DND-41 (cell line): ENCODE results near the gene SCTR.

ENCODE experiments used
- ATAC-seq: fragments of 200-7000 bp; cut with Tn5 transposase; 3 replicates; pipeline ENCODE4 v1.9.1; 2021; ENCODE audit warnings: low read depth; ENCODE audit not compliant: insufficient read depth
- DNase-seq: peaks from one replicate; pipeline ENCODE4 v3.0.0-alpha.2; 2020
- H2AFZ ChIP-seq: 2 replicates; pipeline ENCODE4 v1.6.0; 2012; ENCODE audit warnings: low read depth, low read length
- H3K27ac ChIP-seq: 2 replicates; pipeline ENCODE4 v1.5.1; 2012; ENCODE audit warnings: low read length, inconsistent platforms
- H3K27me3 ChIP-seq: fragments of 200-600 bp; sonication (generic); 2 replicates; pipeline ENCODE4 v1.6.0; 2012; ENCODE audit warnings: low read length, mild to moderate bottlenecking, inconsistent platforms; ENCODE audit not compliant: insufficient read depth, poor library complexity
- H3K36me3 ChIP-seq: 2 replicates; pipeline ENCODE4 v1.5.1; 2012; ENCODE audit warnings: low read length, inconsistent platforms; ENCODE audit not compliant: insufficient read depth
- H3K4me1 ChIP-seq: 2 replicates; pipeline ENCODE4 v1.5.1; 2012; ENCODE audit warnings: mild to moderate bottlenecking, low read length; ENCODE audit not compliant: insufficient read depth
- H3K4me2 ChIP-seq: 2 replicates; pipeline ENCODE4 v1.6.0; 2012; ENCODE audit warnings: mild to moderate bottlenecking, moderate library complexity, low read length, inconsistent platforms; ENCODE audit not compliant: insufficient read depth
- H3K4me3 ChIP-seq, 2 experiments: fragments of 200-600 bp in 1 of 2; shearing (Covaris generic) in 1 of 2; 2 replicates each; pipeline ENCODE4 v1.5.1; 2012 to 2016; ENCODE audit warnings: inconsistent platforms in 2 of 2, low read length in 2 of 2, mild to moderate bottlenecking in 2 of 2, low read depth in 1 of 2, moderate library complexity in 1 of 2
- H3K79me2 ChIP-seq: 2 replicates; pipeline ENCODE4 v1.6.0; 2012; ENCODE audit warnings: low read length, inconsistent platforms; ENCODE audit not compliant: insufficient read depth
- H3K9ac ChIP-seq: 2 replicates; pipeline ENCODE4 v1.6.0; 2012; ENCODE audit warnings: low read depth, mild to moderate bottlenecking, inconsistent platforms, low read length, moderate library complexity
- H3K9me3 ChIP-seq: 2 replicates; pipeline ENCODE4 v1.5.1; 2012; ENCODE audit warnings: low read length, moderate library complexity, mild to moderate bottlenecking, inconsistent platforms; ENCODE audit not compliant: insufficient read depth, severe bottlenecking
- H4K20me1 ChIP-seq: 2 replicates; pipeline ENCODE4 v1.6.0; 2012; ENCODE audit warnings: low read length; ENCODE audit not compliant: insufficient read depth
- CTCF ChIP-seq: IDR thresholded peaks from 2 replicates; pipeline ENCODE4 v1.5.1; 2012; ENCODE audit warnings: borderline replicate concordance, low read length, moderate library complexity, mild to moderate bottlenecking; ENCODE audit not compliant: poor library complexity, severe bottlenecking; ENCODE audit errors: extremely low read depth
- EZH2 ChIP-seq: IDR thresholded peaks from 3 replicates; pipeline ENCODE4 v1.6.1; 2012; ENCODE audit warnings: borderline replicate concordance, low read depth, mild to moderate bottlenecking, moderate library complexity, low read length, inconsistent platforms; ENCODE audit not compliant: severe bottlenecking

SCTR gene

DNA sequence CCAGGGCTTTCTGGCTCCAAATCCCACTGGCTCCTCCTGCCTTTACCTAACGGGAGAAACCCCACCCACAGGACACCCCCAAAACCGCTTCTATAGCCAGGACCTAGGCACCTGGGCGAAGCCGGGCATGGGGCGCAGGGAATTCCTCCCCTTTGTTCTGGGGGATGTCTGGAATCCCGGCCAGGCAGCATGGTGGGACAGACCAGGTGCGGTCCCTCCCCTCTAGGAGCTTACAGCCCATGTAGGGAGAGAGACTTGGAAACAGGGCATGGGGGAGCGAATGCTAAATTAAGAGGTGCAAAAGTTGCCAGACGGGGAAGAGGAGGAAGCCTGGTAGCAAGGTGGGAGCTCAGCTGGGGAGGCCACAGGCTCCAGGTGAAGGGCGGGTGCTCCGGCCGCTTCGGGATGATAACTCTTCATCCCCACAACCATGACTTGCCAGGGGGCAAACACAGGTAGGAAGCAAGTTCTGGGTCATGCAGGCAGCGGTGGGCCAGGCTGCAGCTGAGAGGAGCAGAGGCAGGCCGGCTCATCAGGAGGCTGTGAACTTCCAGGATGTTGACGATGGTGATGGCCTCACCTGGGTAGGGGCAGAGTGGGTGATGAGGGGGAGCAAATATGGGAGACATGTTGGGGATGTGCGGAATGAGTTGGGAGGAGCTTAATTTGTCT, 91.3 kb downstream of the SCTR start:
- no peak overlapping the region for H3K9ac ChIP-seq
- H3K4me3 ChIP-seq: no peak overlapping the region
- no peak for TF ChIP-seq EZH2
- TF ChIP-seq CTCF: no peak
- no peaks in the 10 kb centered on the region for H3K79me2 ChIP-seq
- H3K27ac ChIP-seq: no peak overlapping the region
- ATAC-seq (no peak), DNase-seq (no peak)
- no peaks in the 10 kb centered on the region for H4K20me1 ChIP-seq
- peaks cover 20% of the 10 kb centered on the region for H3K27me3 ChIP-seq
- no peak overlapping the region for H2AFZ ChIP-seq
- H3K36me3 ChIP-seq: no peaks in the 10 kb centered on the region
- H3K9me3 ChIP-seq: no peaks in the 10 kb centered on the region
- no peaks in the 10 kb centered on the region for H3K4me1 ChIP-seq
- H3K4me2 ChIP-seq: no peak overlapping the region

GRCh38 chr2:119431976-119432850, 92.1 kb downstream of the SCTR start:
- TF ChIP-seq CTCF: no peak
- no peak for TF ChIP-seq EZH2
- H3K27ac ChIP-seq: no peak overlapping the region
- H3K9me3 ChIP-seq: no peaks in the 10 kb centered on the region
- H3K4me3 ChIP-seq: no peak overlapping the region
- H3K9ac ChIP-seq: no peak overlapping the region
- no peaks in the 10 kb centered on the region for H3K79me2 ChIP-seq
- no peak overlapping the region for H2AFZ ChIP-seq
- no peaks in the 10 kb centered on the region for H3K4me1 ChIP-seq
- H3K27me3 ChIP-seq: peaks cover 23% of the 10 kb centered on the region
- DNase-seq (no peak), ATAC-seq (no peak)
- no peaks in the 10 kb centered on the region for H4K20me1 ChIP-seq
- no peaks in the 10 kb centered on the region for H3K36me3 ChIP-seq
- no peak overlapping the region for H3K4me2 ChIP-seq

DNA sequence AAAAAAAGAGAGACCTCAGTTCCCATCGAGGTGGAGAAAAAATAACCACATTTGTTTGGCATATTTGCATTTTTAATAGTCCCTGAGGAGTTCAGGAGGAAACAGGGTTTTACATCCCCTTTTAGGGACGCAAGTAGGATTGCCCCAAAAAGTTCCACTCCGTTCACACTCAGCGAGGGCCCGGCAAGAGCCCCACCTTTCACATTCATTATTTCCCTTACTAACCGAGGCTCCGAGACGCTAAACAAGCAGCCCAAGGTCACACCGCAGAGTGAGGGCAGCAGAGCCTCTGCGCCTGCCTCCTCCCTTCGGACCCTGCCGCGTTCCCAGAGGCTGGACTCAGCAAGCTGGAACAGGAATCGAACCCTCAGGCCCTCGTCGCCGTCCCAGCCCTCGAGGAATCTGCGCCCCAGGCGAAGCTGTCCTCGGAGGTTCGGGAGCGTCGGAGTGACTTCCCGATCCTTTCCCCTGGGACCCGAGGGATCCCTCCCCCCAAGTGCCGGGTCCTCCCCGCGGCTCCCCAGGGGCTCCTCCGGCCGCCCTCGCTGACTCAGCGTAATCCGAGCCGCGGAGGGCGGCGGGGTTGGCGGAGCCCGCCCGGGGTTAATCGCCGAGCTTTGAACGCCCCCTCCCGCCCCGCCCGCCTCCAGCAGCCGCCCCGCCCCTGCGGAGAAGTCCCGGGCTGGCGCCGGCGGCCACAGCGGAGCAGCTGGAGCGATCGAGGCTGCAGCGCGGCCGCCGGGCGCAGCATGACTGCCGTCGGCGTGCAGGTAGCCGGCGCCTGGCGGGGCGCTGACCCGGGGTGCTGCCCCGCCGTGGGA, 92.9 kb downstream of the SCTR start, which contains the start of gene TMEM37:
Gene TMEM37, plus strand, starts transcription at position 700 of the 821 bp plus-strand sequence. Its CDS starts 50 bp downstream, at position 750.
- no peak for ATAC-seq
- Histone ChIP-seq H3K9me3 (no peaks in the 10 kb centered on the region), H3K27me3 (peaks cover 23% of the 10 kb centered on the region), H4K20me1 (no peaks in the 10 kb centered on the region), H3K27ac (no peak within 1 kb of the TSS), H3K9ac (no peak within 1 kb of the TSS), H3K4me2 (no peak within 1 kb of the TSS), H3K4me1 (no peaks in the 10 kb centered on the region), H3K4me3 (no peak within 1 kb of the TSS), H2AFZ (no peak within 1 kb of the TSS), H3K36me3 (no peaks in the 10 kb centered on the region), H3K79me2 (no peaks in the 10 kb centered on the region)
- DNase-seq: no peak
- TF ChIP-seq CTCF (no peak), EZH2 (no peak)
